ENCODE results near the gene OR5K2.

GRCh38 chr3:98542623-98543022 lies 45.1 kb downstream of the OR5K2 start:
- TF ChIP-seq EP300 (IDR thresholded peaks at IDR 0.05) (no peak), CTCF (IDR thresholded peaks at IDR 0.05) (no peak), POLR2AphosphoS5 (IDR thresholded peaks at IDR 0.05) (no peak)
